Right ventricle myocardium inferior (tissue), 1 donor: ENCODE measurements around the gene C6orf47. TPM values are rescaled to one million over a fixed set of nuclear protein-coding genes. Genes with fewer than 3 reads are reported as not detected.

ENCODE experiments used
- ATAC-seq: fragments of 200-7000 bp; cut with Tn5 transposase; one replicate; pipeline ENCODE4 v1.9.1; 2020; ENCODE audit warnings: mild to moderate bottlenecking, moderate library complexity
- DNase-seq: peaks from one replicate; pipeline ENCODE4 v3.0.0; 2021; ENCODE audit errors: missing footprints
- intact Hi-C: fragments of 100-400 bp; cut with DNase I; formaldehyde crosslinking; loops from one replicate; pipeline ENCODE4 v1.11.0; 2022
- total RNA-seq: library from RNA; stranded (reverse); fragmentation: NEBNext Ultra II Directional; extraction: Animal tissue kit (Norgen Biotek cat#: 25700); gene quantifications from one replicate; pipeline ENCODE4 v1.2.1, GENCODE V29; 2021
- donor health status: DM: no; HTN: yes; CAD: no; lungs with severe emphysema.

Gene C6orf47
- total RNA-seq, 1 donor from 2014 or later: 17.0 TPM

DNA sequence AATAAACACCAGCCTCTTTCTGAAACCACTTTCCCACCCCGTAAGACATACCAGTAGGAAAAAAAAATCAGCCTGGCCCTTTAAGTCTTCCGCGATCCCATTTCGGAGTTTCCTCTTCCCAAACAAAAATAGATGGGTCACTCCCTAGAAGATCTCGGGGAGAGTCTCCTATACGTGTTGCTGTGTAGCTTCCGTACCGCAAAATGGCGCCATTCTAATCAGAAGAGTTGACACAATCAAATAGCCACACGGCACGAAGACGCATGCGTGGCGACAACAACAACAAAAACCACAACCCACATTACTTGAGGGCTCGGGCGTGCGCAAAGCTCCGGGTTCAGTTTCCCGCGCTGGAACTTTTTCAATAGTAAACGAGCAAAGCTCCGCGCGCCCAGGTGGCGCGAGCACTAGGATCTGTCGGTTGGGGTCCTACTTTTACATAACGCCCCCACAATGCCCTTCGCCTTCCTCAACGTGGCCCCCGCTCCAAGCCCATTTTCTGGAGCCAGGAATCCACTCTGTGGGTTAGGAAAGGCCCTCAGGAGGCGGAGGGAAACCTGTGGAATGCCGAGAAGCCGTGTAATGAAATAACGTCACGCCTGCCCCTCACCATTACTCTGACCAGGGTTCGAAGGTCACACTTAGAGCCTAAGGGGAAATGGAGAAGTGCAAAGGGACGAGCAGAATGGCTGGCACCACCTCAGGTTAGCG lies 4.4 kb upstream of the C6orf47 start, which contains the start of gene GPANK1:
Gene GPANK1 (minus strand): TSS at position 208 of the 711 bp plus-strand sequence. CDS start 519 bp downstream, outside the sequence.
- ATAC-seq (peak; percentile 72), DNase-seq (peak; percentile 96)
- intact Hi-C loops: loop anchor here (1.0 to 10.0 kb wide), 4 partner anchors 13 to 510 kb away; partner anchors contain the start of genes AGPAT1, BAG6, NELFE and RNF5

DNA sequence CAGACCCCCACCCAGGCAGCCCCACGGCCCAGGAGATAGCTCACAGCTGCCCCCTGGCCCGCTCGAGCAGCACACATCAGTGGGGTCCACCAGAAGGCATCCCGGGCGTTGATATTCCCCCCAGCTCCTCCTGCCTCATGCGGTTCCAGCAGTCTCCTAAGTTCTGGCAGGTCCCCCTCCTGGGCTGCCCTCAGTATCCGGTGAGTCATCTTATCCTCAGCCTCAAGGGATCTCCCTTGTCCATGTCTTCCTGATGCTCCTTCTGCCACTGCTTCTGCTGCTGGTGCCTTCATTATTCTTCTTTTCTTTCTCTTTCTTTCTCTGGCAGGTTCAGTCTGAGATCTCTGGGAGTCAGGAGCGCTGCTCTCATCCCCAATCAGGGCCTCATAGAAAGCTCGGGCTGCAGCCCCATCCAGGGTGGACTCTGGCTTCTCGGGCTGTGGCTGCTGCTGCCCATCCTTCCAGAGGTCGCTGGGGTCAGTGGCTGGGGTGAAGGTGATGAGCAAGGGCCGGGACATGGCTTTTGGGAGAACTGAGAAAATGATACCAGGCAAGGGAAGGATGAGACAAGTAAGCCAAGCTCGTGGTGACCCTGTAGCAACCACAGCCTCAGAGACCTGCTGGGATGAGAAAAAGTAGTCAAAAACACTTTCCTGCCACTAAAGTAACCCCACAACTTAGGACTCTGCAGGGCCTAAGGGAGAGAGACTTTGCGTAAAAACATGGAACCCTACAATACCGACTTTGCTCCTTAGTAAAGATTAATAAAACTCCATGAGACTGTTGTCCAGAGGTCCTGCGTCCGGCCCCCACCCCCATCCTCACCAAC lies 3.6 kb upstream of the C6orf47 start:
- ATAC-seq: no peak
- DNase-seq: no peak
- intact Hi-C loops: loop anchor here (5.0 to 10.0 kb wide), 2 partner anchors 293 to 511 kb away; partner anchors contain the start of genes AGPAT1, NELFE, RNF5 and SKIC2

DNA sequence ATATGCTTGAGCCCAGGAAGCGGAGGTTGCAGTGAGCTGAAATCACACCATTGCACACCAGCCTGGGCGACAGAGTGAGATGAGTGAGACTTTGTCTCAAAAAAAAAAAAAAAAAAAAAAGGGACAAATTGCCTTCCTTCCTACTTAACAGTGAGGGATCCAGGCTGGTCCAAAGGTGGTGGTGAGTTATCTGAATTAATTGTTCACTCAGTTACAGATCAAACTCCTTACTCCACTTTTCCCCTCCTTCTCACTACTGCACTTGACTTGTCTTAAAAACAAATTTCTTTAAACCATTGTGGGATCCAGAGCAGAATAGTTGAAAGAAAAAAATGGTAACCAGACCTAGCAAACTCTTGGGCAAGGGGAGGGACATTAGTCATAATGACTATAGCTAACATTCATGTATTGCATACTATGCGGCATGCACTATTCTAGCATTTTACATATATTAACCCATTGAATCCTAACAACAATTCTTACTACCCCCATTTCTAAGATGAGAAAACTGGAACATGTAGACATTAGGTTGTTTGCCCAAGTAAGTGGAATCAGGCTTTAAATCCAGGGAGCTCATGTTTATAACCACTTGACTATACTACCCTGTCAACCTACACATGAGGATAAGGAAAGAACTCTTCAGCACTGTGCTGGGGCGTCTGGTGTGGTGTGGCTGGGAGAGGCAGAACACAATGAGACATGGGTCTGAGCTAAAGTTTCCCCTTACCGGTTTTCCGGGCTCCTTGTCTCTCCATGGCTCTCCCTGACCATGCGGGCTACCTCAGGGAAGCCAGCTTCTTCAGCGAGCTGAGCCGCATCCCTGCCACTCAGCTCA lies 2.8 kb upstream of the C6orf47 start:
- DNase-seq: no peak
- intact Hi-C loops: loop anchor here (5.0 to 10.0 kb wide), 2 partner anchors 294 to 511 kb away; partner anchors contain the start of genes AGPAT1, NELFE, RNF5 and SKIC2
- ATAC-seq: no peak

DNA sequence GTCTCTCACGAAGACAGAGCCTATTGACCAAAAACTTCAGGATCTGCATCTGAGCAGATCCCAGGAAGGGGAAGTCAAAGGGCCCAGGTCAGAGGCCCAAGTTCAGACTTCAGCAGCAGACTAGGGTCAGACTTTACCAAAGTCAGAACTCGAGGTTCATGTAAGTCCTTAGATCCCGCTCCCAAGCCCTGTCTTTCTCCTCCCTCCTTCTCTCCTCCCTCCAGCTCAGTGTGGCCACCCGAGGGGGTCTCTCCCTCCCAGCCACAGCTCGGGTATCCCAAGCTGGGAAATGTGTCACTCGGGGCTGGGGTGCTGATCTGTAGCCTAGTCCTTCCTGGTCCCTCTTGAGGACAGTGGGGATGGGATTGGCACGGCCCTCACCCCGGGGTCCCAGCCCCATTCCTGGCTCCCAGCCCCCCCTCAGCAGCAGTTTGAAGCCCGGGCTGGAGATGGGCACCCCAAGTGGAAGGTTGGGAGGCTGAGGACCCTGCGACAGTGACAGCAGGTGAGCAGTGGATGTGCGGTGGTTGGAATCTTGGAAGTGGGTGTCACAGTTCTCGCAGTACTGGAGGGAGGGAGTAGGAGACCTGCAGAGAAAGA lies 1.6 kb upstream of the C6orf47 start:
- no peak for ATAC-seq
- intact Hi-C loops: loop anchor here (5.0 to 10.0 kb wide), 2 partner anchors 295 to 513 kb away; partner anchors contain the start of genes AGPAT1, NELFE, RNF5 and SKIC2

DNA sequence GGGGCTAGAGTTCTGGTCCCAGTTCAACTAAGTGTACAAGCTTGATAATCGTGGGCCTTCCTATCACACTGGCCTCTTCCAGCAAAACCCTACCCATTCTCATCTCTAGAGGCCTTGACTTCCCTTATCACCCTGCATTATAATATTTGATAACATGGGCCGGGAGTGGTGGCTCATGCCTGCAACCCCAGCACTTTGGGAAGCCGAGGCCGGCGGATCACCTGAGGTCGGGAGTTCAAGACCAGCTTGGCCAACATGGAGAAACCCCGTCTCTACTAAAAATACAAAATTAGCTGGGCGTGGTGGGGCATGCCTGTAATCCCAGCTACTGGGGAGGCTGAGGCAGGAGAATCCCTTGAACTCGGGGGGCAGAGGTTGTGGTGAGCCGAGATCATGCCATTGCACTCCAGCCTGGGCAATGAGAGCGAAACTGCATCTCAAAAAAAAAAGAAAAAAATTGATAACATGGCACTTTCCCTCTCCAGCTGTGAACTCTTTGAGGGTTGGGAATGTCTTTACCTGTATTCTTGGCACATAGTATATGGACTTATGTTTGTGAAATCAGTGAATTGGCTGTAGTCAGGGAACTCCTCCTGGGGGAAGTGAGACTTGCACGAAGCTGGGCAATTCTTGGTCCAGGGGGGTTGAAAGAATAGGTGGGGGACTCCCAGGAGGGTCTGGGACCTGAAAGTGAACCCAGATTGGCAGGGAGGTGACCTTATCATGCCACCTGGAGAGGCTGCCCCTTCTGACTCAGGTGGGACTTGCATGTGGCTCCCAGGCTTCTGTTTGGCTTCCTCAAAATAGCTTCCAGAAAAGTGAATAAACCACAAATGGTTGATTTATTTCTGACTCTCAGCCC lies 915 bp upstream of the C6orf47 start:
- intact Hi-C loops: loop anchor here (5.0 to 10.0 kb wide), 2 partner anchors 296 to 513 kb away; partner anchors contain the start of genes AGPAT1, NELFE, RNF5 and SKIC2
- ATAC-seq: no peak
- DNase-seq: peak; percentile 11

More for the DNA sequence above, 1.6 kb upstream of the C6orf47 start:
- DNase-seq: peak; percentile 21

DNA sequence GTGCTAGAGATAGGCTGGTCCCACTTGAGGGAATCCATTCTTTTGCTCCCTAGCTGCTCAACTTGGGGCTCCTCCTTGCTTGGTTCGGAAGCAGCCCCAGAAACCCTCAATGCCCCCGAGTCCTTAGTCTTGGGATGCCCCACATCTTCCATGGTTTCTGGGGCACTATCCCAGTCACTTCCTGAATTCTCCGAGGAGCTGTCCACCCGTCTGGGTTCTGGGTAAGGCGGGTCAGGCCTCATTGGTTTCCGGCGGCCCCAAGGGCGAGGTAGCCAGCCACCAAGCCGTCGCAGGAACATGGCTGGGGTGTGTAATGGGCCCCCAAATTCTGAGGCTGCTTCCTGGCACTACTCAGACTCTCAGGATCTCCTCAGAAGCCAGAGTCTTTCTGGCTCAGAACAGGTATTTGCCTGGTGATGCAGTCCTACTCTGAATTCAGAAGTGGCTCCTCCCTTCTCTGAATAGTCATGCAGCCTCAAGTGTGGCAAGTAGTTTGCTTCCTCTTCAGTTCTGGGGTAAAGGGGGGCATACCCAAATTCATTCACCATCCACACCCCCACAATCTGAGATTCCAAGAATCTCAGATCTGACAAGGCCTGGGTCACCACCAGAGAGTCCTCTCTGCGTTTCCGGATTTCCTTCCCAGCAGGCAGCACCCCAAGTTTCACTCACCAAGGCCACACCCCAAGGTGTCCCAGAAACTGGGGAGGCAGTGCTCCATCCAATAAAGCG lies 763 bp downstream of the C6orf47 start:
- ATAC-seq (no peak), DNase-seq (no peak)
- intact Hi-C loops: loop anchor here (5.0 to 10.0 kb wide), 2 partner anchors 297 to 515 kb away; partner anchors contain the start of genes AGPAT1, NELFE, RNF5 and SKIC2

DNA sequence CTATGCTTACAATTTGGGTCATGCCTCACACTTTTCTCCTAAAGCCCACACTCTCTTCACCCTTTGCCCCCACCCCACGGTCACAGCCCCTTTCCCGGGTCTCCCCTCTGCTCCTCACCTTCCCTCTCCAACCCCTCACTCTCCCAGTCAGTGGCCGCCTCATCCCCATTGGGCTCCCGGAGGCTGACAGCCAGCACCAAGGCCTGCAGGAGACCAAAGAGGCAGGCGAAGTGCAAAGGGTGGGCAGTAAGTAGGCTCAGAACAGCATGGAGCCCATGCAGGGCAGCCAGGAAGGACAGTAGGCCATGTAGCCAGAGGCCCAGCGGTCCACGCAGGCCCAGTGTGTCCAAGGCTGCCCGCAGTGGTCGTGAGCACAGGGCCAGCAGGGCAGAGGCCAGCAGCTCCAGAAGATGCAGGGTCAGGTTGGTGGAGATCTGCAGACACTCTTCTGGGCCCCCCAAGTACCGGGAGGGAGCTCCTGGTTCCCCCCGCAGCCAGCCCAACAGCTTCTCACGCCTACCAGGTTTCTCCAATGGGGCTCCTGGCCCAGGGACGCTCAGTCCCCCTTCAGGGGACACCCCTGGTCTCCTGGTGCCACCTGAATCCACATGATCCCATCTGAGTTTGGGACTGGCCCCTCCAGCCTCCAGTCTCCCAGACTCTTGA lies 1.5 kb downstream of the C6orf47 start:
- DNase-seq (no peak), ATAC-seq (no peak)
- intact Hi-C loops: no loop called here

DNA sequence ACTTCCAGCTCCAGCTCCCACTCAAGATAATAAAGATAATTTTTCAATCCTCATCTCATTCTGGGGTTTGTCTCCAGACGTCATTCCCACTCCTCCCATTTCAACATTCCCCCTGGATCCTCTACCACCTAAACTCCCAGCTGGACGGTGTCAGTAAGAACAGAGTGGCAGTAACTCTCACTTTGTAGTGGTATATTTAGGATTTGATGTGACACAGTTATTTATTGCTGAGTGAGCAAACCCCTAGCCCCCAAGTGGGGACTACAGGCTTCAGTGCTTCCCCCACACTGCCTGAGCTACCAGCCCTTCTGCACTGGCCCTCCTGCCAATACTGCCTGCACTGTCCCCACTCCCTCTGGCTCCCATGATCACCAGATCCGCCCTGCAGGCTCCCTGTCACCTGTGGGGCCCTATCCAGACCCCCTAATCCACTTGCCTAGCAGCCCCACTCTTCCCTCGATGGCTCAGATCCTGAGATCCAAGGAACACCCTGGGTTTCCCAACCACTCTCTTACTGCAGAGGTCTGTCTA lies 2.4 kb downstream of the C6orf47 start:
- intact Hi-C loops: no loop called here
- DNase-seq: no peak
- ATAC-seq: no peak

DNA sequence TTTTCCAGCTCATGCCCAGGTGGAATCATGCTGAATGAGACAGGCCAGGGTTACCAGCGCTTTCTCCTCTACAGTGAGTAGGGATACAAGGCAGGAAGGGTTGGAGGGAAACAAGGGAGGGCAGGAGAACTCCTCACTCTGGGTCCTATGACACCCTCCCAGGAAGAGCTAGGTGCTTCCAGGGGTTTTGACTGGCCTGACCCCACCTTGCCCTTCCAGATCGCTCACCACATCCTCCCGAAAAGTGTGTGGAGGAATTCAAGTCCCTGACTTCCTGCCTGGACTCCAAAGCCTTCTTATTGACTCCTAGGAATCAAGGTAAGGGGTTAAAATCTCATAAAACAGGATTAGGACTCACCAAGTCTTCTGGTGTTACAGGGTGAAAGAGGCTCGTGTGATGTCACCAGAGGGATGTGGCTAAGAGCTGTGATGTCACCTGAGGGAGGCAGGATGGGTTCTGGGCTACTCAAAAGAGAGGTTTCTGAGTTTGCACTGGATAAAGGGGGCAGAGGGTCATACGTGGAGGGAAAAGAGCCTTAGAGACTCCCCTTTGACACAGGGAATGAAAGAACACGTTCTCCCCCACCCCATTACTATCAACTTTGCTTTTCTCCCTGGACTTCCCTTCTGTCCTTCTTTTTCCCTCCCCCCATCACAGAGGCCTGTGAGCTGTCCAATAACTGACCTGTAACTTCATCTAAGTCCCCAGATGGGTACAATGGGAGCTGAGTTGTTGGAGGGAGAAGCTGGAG lies 3.0 kb downstream of the C6orf47 start:
- DNase-seq (no peak), ATAC-seq (no peak)
- intact Hi-C loops: no loop called here

DNA sequence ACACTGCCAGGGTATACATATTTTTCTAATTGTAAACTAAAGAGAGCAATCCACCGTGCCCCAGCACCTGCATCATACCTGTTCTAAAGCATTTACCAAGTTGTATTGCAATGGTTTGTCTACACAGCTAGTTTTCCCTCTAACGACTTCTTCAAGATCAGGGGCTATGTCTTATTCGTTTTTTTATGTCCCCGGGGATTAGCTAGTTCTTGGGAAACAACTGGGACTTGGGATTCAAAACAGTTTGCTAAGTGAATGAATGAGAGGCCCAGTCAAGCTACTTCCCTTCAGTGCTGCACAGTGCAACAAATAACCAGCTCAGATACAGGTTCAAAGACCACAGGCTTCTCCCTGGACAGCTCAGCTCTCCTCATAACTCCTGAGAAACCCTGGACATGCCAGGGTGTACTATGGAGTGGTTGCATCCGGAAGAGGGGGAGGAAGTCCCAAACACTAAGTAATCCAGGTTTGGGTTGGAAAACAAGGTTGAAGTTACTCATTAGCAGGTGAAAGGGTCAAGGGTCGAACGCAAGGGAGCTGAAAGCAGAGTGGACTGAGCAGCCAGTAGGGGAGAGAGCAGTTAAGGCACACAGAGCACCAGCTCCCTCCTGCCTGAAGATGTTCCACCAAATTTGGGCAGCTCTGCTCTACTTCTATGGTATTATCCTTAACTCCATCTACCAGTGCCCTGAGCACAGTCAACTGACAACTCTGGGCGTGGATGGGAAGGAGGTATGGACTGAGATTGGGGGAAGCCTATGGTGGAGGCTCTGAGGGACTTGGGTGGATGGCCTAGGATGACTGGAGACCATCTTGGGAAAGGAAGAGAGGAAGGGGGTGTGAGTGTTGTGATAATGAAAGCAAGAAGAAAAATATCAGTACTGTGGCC lies 5.0 kb downstream of the C6orf47 start, which contains the start of gene APOM:
Gene APOM (plus strand): TSS at position 546 of the 889 bp plus-strand sequence. CDS start 73 bp downstream, at position 619.
- DNase-seq: no peak
- ATAC-seq: no peak
- intact Hi-C loops: no loop called here

DNA sequence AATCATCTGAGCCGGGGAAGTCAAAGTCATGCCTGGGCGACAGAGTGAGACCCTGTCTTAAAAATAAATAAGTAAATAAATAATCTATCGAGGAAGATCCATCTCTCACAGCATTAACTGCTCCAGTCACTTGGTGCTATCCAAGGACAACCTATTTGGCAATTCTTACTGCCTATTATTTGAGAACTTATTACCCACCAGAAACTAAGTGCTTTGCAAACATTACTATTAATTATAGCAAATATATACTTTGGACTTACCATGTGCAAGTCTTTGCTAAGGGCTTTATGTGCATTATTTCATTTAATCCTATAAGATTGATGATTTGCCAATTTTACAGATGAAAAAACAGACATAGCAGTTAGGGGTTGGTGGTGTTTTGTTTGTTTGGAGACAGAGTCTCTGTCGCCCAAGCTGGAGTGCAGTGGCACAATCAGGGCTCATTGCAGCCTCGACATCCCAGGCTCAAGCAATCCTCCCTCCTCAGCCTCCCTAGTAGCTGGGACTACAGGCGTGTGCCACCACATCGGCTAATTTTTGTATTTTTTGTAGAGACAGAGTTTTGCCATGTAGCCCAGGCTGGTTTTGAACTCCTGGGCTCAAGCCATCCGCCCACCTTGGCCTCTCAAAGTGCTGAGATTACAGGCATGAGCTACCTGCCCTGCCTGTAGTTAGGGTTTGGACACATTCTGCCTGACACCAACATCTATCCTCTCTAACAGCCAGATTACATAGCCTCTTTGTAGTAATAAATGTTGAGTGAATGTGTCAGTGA lies 5.8 kb downstream of the C6orf47 start:
- intact Hi-C loops: no loop called here
- ATAC-seq (no peak), DNase-seq (no peak)

DNA sequence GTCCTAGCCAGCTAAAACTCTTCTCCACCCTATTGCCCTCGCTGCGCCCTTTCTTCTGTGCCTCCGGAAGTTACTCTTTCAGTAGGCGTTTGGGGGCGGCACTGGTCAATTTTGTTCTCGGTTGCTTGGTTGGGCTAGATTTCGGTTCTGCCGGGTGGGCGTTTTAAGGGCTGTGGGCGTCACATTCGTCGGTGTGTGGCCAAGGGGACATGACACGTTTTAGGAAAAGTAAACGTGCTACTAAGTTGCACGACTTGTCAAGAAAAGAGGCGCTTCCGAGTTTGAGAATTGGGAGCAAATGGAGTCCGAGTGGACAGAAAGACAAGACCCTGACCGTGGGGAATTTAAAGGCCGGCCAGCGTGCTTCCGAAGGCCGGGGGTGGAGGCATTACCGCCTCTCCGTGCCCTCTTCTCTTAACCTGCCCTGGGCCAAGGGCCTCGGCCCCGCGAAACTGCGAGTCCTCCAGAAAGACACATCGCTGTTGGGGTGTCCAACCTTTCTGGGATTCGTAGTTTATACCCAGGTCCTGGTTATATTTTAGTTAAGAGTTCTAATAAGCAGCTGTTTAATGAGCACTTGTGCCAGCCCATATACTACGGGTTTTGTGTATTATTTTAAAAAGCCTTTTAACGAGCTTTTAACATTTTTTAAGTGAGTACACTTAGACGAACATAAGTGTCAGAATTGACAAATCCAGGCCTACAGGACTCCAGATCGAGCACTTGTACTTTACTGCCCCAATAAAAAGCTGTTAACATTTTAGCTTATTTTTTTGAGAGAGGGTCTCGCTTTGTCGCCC lies 7.5 kb downstream of the C6orf47 start:
- DNase-seq: peak; percentile 90
- intact Hi-C loops: loop anchor here (1.0 kb wide), 2 partner anchors 12 to 33 kb away; partner anchors contain the start of gene PRRC2A

More for the DNA sequence above, 7.5 kb downstream of the C6orf47 start:
- peak; percentile 86 for ATAC-seq
